Measurements from ENCODE around the gene POMGNT2. TPM values are rescaled to one million over a fixed set of nuclear protein-coding genes. Genes with fewer than 3 reads are reported as not detected.

Gene POMGNT2
- 10.1 and 10.3 TPM in 2 replicates for total RNA-seq

GRCh38 chr3:43105596-43106292, at the start of gene POMGNT2:
TSS of gene POMGNT2 (minus strand) at chr3:43106079. CDS start at chr3:43081431, 24,648 bp downstream.
- Histone ChIP-seq H2AFZ (ENCODE audit: low read length) (peak within 1 kb of the TSS; percentile 91), H3K27me3 (ENCODE audit: insufficient read depth, low read length) (no peaks in the 10 kb centered on the region), H3K9me3 (ENCODE audit: low read depth, low read length) (no peaks in the 10 kb centered on the region), H3K4me1 (ENCODE audit: insufficient read depth, low read length) (peaks cover 4% of the 10 kb centered on the region), H4K20me1 (ENCODE audit: insufficient read depth, low read length) (peaks cover 7% of the 10 kb centered on the region), H3K36me3 (ENCODE audit: insufficient read depth, low read length) (no peaks in the 10 kb centered on the region), H3K27ac (ENCODE audit: low read depth, low read length) (no peak within 1 kb of the TSS), H3K79me2 (ENCODE audit: insufficient read depth, low read length) (peaks cover 4% of the 10 kb centered on the region), H3K4me2 (ENCODE audit: insufficient read depth, low read length) (peak within 1 kb of the TSS; percentile 93), H3K4me3 (ENCODE audit: insufficient read depth, low read length) (peak within 1 kb of the TSS; percentile 81)
- DNase-seq (ENCODE audit: insufficient read length, low spot score, missing footprints) = peak; percentile 100
- no peak for TF ChIP-seq CTCF (IDR thresholded peaks at IDR 0.05; ENCODE audit: extremely low read depth, low read depth, low read length)

GRCh38 chr3:43154980-43155379, 49.1 kb upstream of the POMGNT2 start:
- Histone ChIP-seq H3K27ac (ENCODE audit: low read depth, low read length) (no peak overlapping the region), H3K27me3 (ENCODE audit: insufficient read depth, low read length) (peaks cover 23% of the 10 kb centered on the region), H3K4me2 (ENCODE audit: insufficient read depth, low read length) (no peak overlapping the region), H3K4me1 (ENCODE audit: insufficient read depth, low read length) (no peaks in the 10 kb centered on the region), H3K4me3 (ENCODE audit: insufficient read depth, low read length) (no peak overlapping the region), H3K79me2 (ENCODE audit: insufficient read depth, low read length) (no peaks in the 10 kb centered on the region), H2AFZ (ENCODE audit: low read length) (no peak overlapping the region), H3K9me3 (ENCODE audit: low read depth, low read length) (no peaks in the 10 kb centered on the region), H3K36me3 (ENCODE audit: insufficient read depth, low read length) (no peaks in the 10 kb centered on the region), H4K20me1 (ENCODE audit: insufficient read depth, low read length) (no peaks in the 10 kb centered on the region)
- DNase-seq (ENCODE audit: insufficient read length, low spot score, missing footprints) = no peak
- TF ChIP-seq CTCF (IDR thresholded peaks at IDR 0.05; ENCODE audit: extremely low read depth, low read depth, low read length) = no peak

GRCh38 chr3:43153216-43154083, 47.6 kb upstream of the POMGNT2 start:
- H4K20me1 ChIP-seq (ENCODE audit: insufficient read depth, low read length) = no peaks in the 10 kb centered on the region
- H3K4me2 ChIP-seq (ENCODE audit: insufficient read depth, low read length) = no peak overlapping the region
- no peaks in the 10 kb centered on the region for H3K4me1 ChIP-seq (ENCODE audit: insufficient read depth, low read length)
- DNase-seq (ENCODE audit: insufficient read length, low spot score, missing footprints) = no peak
- H3K9me3 ChIP-seq (ENCODE audit: low read depth, low read length) = no peaks in the 10 kb centered on the region
- no peaks in the 10 kb centered on the region for H3K36me3 ChIP-seq (ENCODE audit: insufficient read depth, low read length)
- peaks cover 20% of the 10 kb centered on the region for H3K27me3 ChIP-seq (ENCODE audit: insufficient read depth, low read length)
- no peaks in the 10 kb centered on the region for H3K79me2 ChIP-seq (ENCODE audit: insufficient read depth, low read length)
- H2AFZ ChIP-seq (ENCODE audit: low read length) = no peak overlapping the region
- H3K4me3 ChIP-seq (ENCODE audit: insufficient read depth, low read length) = no peak overlapping the region
- no peak for TF ChIP-seq CTCF (IDR thresholded peaks at IDR 0.05; ENCODE audit: extremely low read depth, low read depth, low read length)
- H3K27ac ChIP-seq (ENCODE audit: low read depth, low read length) = no peak overlapping the region

GRCh38 chr3:43152649-43153048, 46.8 kb upstream of the POMGNT2 start:
- H4K20me1 ChIP-seq (ENCODE audit: insufficient read depth, low read length) = no peaks in the 10 kb centered on the region
- no peak overlapping the region for H3K27ac ChIP-seq (ENCODE audit: low read depth, low read length)
- H3K36me3 ChIP-seq (ENCODE audit: insufficient read depth, low read length) = no peaks in the 10 kb centered on the region
- H2AFZ ChIP-seq (ENCODE audit: low read length) = no peak overlapping the region
- H3K27me3 ChIP-seq (ENCODE audit: insufficient read depth, low read length) = peaks cover 20% of the 10 kb centered on the region
- no peak overlapping the region for H3K4me2 ChIP-seq (ENCODE audit: insufficient read depth, low read length)
- H3K4me1 ChIP-seq (ENCODE audit: insufficient read depth, low read length) = no peaks in the 10 kb centered on the region
- no peaks in the 10 kb centered on the region for H3K79me2 ChIP-seq (ENCODE audit: insufficient read depth, low read length)
- no peak for TF ChIP-seq CTCF (IDR thresholded peaks at IDR 0.05; ENCODE audit: extremely low read depth, low read depth, low read length)
- no peak for DNase-seq (ENCODE audit: insufficient read length, low spot score, missing footprints)
- no peaks in the 10 kb centered on the region for H3K9me3 ChIP-seq (ENCODE audit: low read depth, low read length)
- H3K4me3 ChIP-seq (ENCODE audit: insufficient read depth, low read length) = no peak overlapping the region
